Esophagus (tissue), 2 donors: ENCODE measurements around the gene MYRIP. TPM values are rescaled to one million over a fixed set of nuclear protein-coding genes. Genes with fewer than 3 reads are reported as not detected.

Experiments
- H3K27ac ChIP-seq, 2 donors: one replicate each; pipeline ENCODE4 v1.5.1; 2013; ENCODE audit warnings: low read depth in 2 of 2, mild to moderate bottlenecking in 2 of 2, inconsistent platforms in 1 of 2, low read length in 1 of 2, moderate library complexity in 1 of 2
- H3K27me3 ChIP-seq, 2 donors: one replicate each; pipeline ENCODE4 v1.6.1; 2013; ENCODE audit warnings: low read length in 2 of 2, control low read depth in 1 of 2, mild to moderate bottlenecking in 1 of 2; ENCODE audit not compliant: insufficient read depth in 2 of 2, control insufficient read depth in 1 of 2
- H3K36me3 ChIP-seq, 2 donors: one replicate each; pipeline ENCODE4 v1.6.1; 2013; ENCODE audit warnings: low read length in 1 of 2; ENCODE audit not compliant: control insufficient read depth in 2 of 2, insufficient read depth in 2 of 2
- H3K4me1 ChIP-seq, 2 donors: one replicate each; pipeline ENCODE4 v1.6.1; 2013; ENCODE audit warnings: low read length in 1 of 2; ENCODE audit not compliant: control insufficient read depth in 2 of 2, insufficient read depth in 2 of 2
- H3K4me3 ChIP-seq, 2 donors: one replicate each; pipeline ENCODE4 v1.5.1; 2013; ENCODE audit warnings: low read length in 2 of 2, mild to moderate bottlenecking in 2 of 2, low read depth in 1 of 2, moderate library complexity in 1 of 2
- H3K9me3 ChIP-seq, 2 donors: one replicate each; pipeline ENCODE4 v1.6.1; 2013; ENCODE audit warnings: mild to moderate bottlenecking in 2 of 2, low read depth in 1 of 2, low read length in 1 of 2, moderate library complexity in 1 of 2; ENCODE audit not compliant: control insufficient read depth in 2 of 2, insufficient read depth in 1 of 2
- WGBS, 2 donors: extraction: QIAGEN DNeasy Blood & Tissue Kit; methylation state at CpG; one replicate each; pipeline ENCODE4 v1.1.7; 2013; 5-methylcytosine and 5-hydroxymethylcytosine counted together
- polyA plus RNA-seq, 2 donors: library from polyadenylated mRNA; stranded (reverse); fragments of 200-250 nt; gene quantifications; one replicate each; pipeline ENCODE4 v1.2.3, GENCODE V29; 2013
- donor health status: healthy with polysubstance abuse.
- donor health status: Bipolar disorder and iron deficiency.

The MYRIP gene
- polyA plus RNA-seq, 2 donors, result 0.29 to 0.55 TPM

GRCh38 chr3:39989746-39990145, 180.3 kb downstream of the MYRIP start:
- Histone ChIP-seq H3K27me3 (no peaks in the 10 kb centered on the region), H3K27ac (no peak overlapping the region), H3K36me3 (no peaks in the 10 kb centered on the region), H3K9me3 (peaks cover 3 to 8% of the 10 kb centered on the region in 2 donors), H3K4me3 (no peak overlapping the region), H3K4me1 (no peaks in the 10 kb centered on the region)
- 80 to 84% methylated on average over 3 of the region's 3 CpGs for WGBS, 2 donors

- Histone ChIP-seq H3K27me3 (no peaks in the 10 kb centered on the region), H3K4me1 (no peaks in the 10 kb centered on the region), H3K36me3 (no peaks in the 10 kb centered on the region), H3K4me3 (no peak overlapping the region), H3K9me3 (peaks cover 3 to 8% of the 10 kb centered on the region in 2 donors), H3K27ac (no peak overlapping the region)
- 49 to 51% methylated on average over 1 of the region's 1 CpG for WGBS, 2 donors
Measured at GRCh38 chr3:39990532-39990931, 181.1 kb downstream of the MYRIP start.

- H3K4me3 ChIP-seq, result no peak overlapping the region
- H3K4me1 ChIP-seq, result no peaks in the 10 kb centered on the region
- H3K27me3 ChIP-seq, result no peaks in the 10 kb centered on the region
- 86 to 87% methylated on average over 3 of the region's 3 CpGs for WGBS, 2 donors
- no peaks in the 10 kb centered on the region for H3K9me3 ChIP-seq
- no peak overlapping the region for H3K27ac ChIP-seq
- no peaks in the 10 kb centered on the region for H3K36me3 ChIP-seq
Measured at GRCh38 chr3:40008796-40009195, 199.4 kb downstream of the MYRIP start.

- Histone ChIP-seq H3K9me3 (no peaks in the 10 kb centered on the region), H3K4me1 (no peaks in the 10 kb centered on the region), H3K27me3 (no peaks in the 10 kb centered on the region), H3K27ac (no peak overlapping the region), H3K36me3 (no peaks in the 10 kb centered on the region), H3K4me3 (no peak overlapping the region)
- 54 to 73% methylated on average over 2 of the region's 2 CpGs for WGBS, 2 donors
Measured at GRCh38 chr3:40009991-40010390, 200.6 kb downstream of the MYRIP start.

- Histone ChIP-seq H3K9me3 (no peaks in the 10 kb centered on the region), H3K4me3 (no peak overlapping the region), H3K27ac (no peak overlapping the region), H3K36me3 (no peaks in the 10 kb centered on the region), H3K4me1 (no peaks in the 10 kb centered on the region), H3K27me3 (no peaks in the 10 kb centered on the region)
- WGBS, 2 donors, result 82 to 96% methylated on average over 3 of the region's 3 CpGs
Measured at GRCh38 chr3:40012381-40012780, 203.0 kb downstream of the MYRIP start.

GRCh38 chr3:40016391-40016790, 207.0 kb downstream of the MYRIP start:
- 79 to 84% methylated on average over 3 of the region's 3 CpGs for WGBS, 2 donors

GRCh38 chr3:40018369-40018768, 209.0 kb downstream of the MYRIP start:
- no peaks in the 10 kb centered on the region for H3K4me1 ChIP-seq
- 82 to 91% methylated on average over 2 of the region's 2 CpGs for WGBS, 2 donors
- no peaks in the 10 kb centered on the region for H3K27me3 ChIP-seq
- no peak overlapping the region for H3K4me3 ChIP-seq
- H3K27ac ChIP-seq, result no peak overlapping the region
- H3K36me3 ChIP-seq, result no peaks in the 10 kb centered on the region
- no peaks in the 10 kb centered on the region for H3K9me3 ChIP-seq

More at GRCh38 chr3:40016391-40016790, 207.0 kb downstream of the MYRIP start:
- H3K36me3 ChIP-seq, result no peaks in the 10 kb centered on the region
- H3K4me3 ChIP-seq, result no peak overlapping the region
- no peaks in the 10 kb centered on the region for H3K9me3 ChIP-seq
- H3K27me3 ChIP-seq, result no peaks in the 10 kb centered on the region
- no peak overlapping the region for H3K27ac ChIP-seq
- H3K4me1 ChIP-seq, result no peaks in the 10 kb centered on the region

GRCh38 chr3:40019376-40019775, 210.0 kb downstream of the MYRIP start:
- 69 to 71% methylated on average over 3 of the region's 3 CpGs for WGBS, 2 donors
- Histone ChIP-seq H3K27ac (no peak overlapping the region), H3K27me3 (no peaks in the 10 kb centered on the region)

GRCh38 chr3:40020689-40021088, 211.3 kb downstream of the MYRIP start:
- Histone ChIP-seq H3K36me3 (no peaks in the 10 kb centered on the region), H3K27ac (no peak overlapping the region), H3K27me3 (no peaks in the 10 kb centered on the region), H3K9me3 (no peaks in the 10 kb centered on the region), H3K4me1 (no peaks in the 10 kb centered on the region), H3K4me3 (no peak overlapping the region)
- 42 to 62% methylated on average over 2 of the region's 2 CpGs for WGBS, 2 donors

More at GRCh38 chr3:40019376-40019775, 210.0 kb downstream of the MYRIP start:
- H3K9me3 ChIP-seq, result no peaks in the 10 kb centered on the region
- no peaks in the 10 kb centered on the region for H3K36me3 ChIP-seq
- no peak overlapping the region for H3K4me3 ChIP-seq
- no peaks in the 10 kb centered on the region for H3K4me1 ChIP-seq

GRCh38 chr3:40021338-40021737, 211.9 kb downstream of the MYRIP start:
- Histone ChIP-seq H3K27me3 (no peaks in the 10 kb centered on the region), H3K27ac (no peak overlapping the region), H3K36me3 (no peaks in the 10 kb centered on the region), H3K9me3 (no peaks in the 10 kb centered on the region), H3K4me1 (no peaks in the 10 kb centered on the region), H3K4me3 (no peak overlapping the region)
- WGBS, 2 donors, result 59 to 69% methylated on average over 1 of the region's 1 CpG
